Subcutaneous abdominal adipose tissue (tissue), 5 donors: Measurements from ENCODE around the gene ZMYND10.

Experiments used
- H3K27ac ChIP-seq: one replicate; pipeline ENCODE4 v1.7.0; 2013; ENCODE audit warnings: low read depth, mild to moderate bottlenecking, inconsistent platforms, low read length, moderate library complexity
- H3K27me3 ChIP-seq, 5 donors: one replicate each; pipeline ENCODE4 v1.7.0; 2013; ENCODE audit warnings: low read length in 5 of 5, inconsistent platforms in 1 of 5; ENCODE audit not compliant: control insufficient read depth in 5 of 5, insufficient read depth in 4 of 5
- H3K36me3 ChIP-seq, 5 donors: one replicate each; pipeline ENCODE4 v1.7.0; 2013; ENCODE audit warnings: low read length in 5 of 5; ENCODE audit not compliant: control insufficient read depth in 5 of 5, insufficient read depth in 5 of 5
- H3K4me1 ChIP-seq, 5 donors: one replicate each; pipeline ENCODE4 v1.7.0; 2013; ENCODE audit warnings: low read length in 5 of 5, mild to moderate bottlenecking in 3 of 5, moderate library complexity in 1 of 5; ENCODE audit not compliant: control insufficient read depth in 5 of 5, insufficient read depth in 5 of 5
- H3K4me3 ChIP-seq, 5 donors: one replicate each; pipeline ENCODE4 v1.7.0; 2013; ENCODE audit warnings: low read length in 5 of 5, low read depth in 1 of 5
- H3K9ac ChIP-seq, 5 donors: one replicate each; pipeline ENCODE4 v1.7.0; 2013; ENCODE audit warnings: low read length in 5 of 5, mild to moderate bottlenecking in 4 of 5, moderate library complexity in 3 of 5
- H3K9me3 ChIP-seq, 5 donors: one replicate each; pipeline ENCODE4 v1.7.0; 2013; ENCODE audit warnings: low read length in 5 of 5; ENCODE audit not compliant: control insufficient read depth in 5 of 5
- donor health status: healthy.
- donor health status: healthy.
- donor health status: healthy.
- donor health status: healthy.
- donor health status: healthy.

ZMYND10 gene

DNA sequence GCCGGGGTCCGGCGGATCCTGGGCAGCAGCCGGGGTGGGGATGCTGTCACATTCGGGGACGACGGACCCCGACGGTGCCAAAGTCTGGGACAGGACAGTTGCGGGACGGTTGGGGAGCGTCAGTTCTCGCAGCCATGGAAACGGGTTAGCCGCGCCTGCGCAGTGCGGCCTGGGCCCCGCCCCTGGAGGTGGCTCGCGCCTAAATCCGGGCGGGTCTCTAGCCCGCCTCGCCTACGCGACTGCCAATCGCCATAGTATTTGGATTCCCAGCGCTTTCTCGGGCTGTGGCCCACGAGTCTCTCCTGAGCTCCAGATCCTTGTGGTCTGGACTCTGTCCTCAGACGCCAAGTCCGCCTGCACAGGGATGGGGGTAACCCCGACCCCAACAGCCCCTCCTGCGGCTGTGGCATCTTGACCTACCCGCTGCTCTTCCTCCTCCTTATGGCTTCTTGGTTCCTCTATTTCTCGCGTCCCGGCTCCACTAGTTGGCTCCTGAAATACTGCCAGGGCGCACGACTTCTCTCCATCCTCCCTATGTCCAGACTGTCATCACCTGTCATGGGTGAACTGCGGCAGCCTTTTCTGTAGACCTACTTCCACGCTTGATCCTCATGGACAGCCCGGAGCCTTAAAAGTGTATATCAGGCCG lies at the start of gene ZMYND10:
ZMYND10 (minus strand) TSS at position 147 of the 649 bp plus-strand sequence. CDS start 153 bp downstream, outside the sequence.
- H3K27me3 ChIP-seq, result no peaks in the 10 kb centered on the region
- peaks cover 0 to 17% (median 14%) of the 10 kb centered on the region in 5 donors for H3K36me3 ChIP-seq
- peaks cover 6 to 42% (median 40%) of the 10 kb centered on the region in 5 donors for H3K4me1 ChIP-seq
- peak within 1 kb of the TSS in 2 of 5 donors; percentile 42 to 63 for H3K9ac ChIP-seq
- no peak within 1 kb of the TSS for H3K27ac ChIP-seq
- H3K9me3 ChIP-seq, result no peaks in the 10 kb centered on the region
- H3K4me3 ChIP-seq, result peak within 1 kb of the TSS; percentile 11 to 58 (median 48)

DNA sequence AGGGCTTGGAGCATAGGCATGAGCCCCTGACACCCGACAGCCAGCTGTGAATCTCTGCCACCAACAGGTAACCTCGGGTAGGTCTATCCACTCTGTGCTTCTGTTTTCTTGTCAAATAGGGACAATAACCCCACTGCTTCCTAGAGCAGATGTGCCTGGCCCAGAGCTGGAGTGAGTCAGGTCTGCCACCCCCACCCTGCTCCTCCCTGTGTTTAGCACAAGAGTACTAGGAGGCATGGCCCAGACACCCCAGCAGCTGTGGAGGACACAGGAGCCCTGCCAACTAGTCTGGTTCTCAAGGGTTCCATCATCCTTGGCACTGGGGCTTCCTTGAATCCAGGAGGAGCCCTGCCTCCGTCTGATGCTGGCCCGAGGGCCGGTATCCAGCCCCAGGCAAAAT lies 47.5 kb upstream of the ZMYND10 start:
- Histone ChIP-seq H3K27ac (no peak overlapping the region), H3K9ac (no peak overlapping the region), H3K27me3 (no peaks in the 10 kb centered on the region), H3K9me3 (no peaks in the 10 kb centered on the region), H3K4me1 (peaks cover 0 to 24% (median 12%) of the 10 kb centered on the region in 5 donors), H3K36me3 (no peaks in the 10 kb centered on the region), H3K4me3 (no peak overlapping the region)

DNA sequence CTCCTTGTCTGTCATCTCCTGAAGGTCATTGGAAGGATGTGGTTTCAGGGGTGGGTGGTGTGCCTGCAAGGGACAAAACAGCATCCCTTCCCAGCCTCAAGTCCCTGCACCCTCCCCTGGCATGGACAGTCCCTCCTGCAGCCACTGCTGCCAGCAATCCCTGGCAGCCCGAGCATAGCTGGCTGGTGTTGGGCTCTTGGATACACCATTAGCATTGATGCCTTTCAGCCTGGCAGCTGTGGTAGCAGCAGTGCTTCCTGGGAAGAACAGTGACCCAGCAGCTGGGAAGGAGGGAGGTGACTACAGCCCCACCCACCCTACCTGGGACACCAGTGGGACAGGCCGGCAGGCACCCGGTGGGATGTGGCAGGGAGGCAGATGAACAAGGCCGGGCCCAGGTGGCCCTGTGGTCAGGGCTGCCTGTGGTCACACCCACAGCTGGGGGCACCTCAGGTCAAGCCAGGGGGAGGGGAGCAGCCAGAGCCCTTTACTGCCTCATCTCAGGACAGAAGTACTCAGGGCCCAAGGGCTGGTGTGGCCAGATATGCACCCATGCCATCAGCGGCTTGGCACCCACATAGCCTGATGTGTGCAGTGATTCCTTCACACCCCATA lies 46.7 kb upstream of the ZMYND10 start:
- no peak overlapping the region for H3K27ac ChIP-seq
- peaks cover 0 to 24% (median 12%) of the 10 kb centered on the region in 5 donors for H3K4me1 ChIP-seq
- no peak overlapping the region for H3K4me3 ChIP-seq
- H3K36me3 ChIP-seq, result no peaks in the 10 kb centered on the region
- H3K27me3 ChIP-seq, result no peaks in the 10 kb centered on the region
- no peak overlapping the region for H3K9ac ChIP-seq
- no peaks in the 10 kb centered on the region for H3K9me3 ChIP-seq

DNA sequence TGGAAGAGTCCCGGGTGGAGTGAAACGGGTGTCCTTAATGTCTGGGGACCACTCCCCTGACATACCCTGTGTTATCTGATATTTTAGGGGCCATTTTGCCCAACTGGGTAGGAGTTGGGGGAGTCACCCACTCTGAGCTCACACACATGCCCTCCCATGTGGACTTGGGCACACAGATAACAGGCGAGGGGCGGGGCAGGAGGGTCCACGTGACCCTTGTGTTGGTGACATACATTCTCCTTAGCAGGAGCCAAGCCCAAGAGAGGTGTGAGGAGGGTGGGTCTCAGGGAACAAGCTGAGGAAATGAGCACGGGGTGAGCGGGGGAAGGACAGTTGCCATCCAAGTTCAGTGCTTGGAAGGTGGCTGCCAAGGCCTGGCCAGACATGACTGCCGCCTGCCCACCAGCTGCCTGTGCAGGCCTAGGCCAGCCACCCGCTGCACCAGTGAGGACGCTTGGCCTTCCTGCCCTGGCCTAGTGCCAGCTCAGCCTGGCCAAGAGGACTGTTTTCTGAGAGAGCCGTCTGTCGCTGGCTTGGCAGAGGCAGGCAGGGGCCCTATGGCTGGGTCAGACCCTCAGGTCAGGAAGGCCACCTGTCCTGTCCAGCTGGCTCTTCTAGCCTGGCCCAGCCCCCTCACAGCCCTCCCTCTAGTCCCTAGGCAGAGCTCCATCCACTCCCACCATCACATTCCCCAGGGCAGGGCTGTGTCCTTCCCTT lies 45.1 kb upstream of the ZMYND10 start:
- no peak overlapping the region for H3K27ac ChIP-seq
- H3K36me3 ChIP-seq, result no peaks in the 10 kb centered on the region
- peaks cover 0 to 22% (median 12%) of the 10 kb centered on the region in 5 donors for H3K4me1 ChIP-seq
- no peaks in the 10 kb centered on the region for H3K9me3 ChIP-seq
- no peaks in the 10 kb centered on the region for H3K27me3 ChIP-seq
- H3K4me3 ChIP-seq, result no peak overlapping the region
- no peak overlapping the region for H3K9ac ChIP-seq

DNA sequence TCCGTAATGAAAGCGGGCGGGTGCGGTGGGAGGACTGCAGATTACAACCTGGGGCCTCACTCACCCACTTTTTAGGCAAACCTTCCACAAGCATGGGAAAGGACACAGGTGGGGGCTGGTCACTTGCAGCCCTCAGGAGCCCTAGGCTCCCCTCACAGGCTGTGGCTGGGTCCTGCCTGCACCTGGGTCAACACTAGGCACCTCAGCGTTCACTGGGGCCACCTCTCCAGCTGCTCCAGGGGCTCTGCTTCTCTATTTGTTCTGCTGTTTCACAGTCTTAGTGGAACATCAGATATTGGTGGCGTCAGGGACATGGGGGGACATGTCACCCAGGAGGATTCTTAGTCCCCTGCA lies 43.9 kb upstream of the ZMYND10 start:
- no peaks in the 10 kb centered on the region for H3K27me3 ChIP-seq
- no peaks in the 10 kb centered on the region for H3K9me3 ChIP-seq
- no peak overlapping the region for H3K27ac ChIP-seq
- no peak overlapping the region for H3K4me3 ChIP-seq
- H3K9ac ChIP-seq, result no peak overlapping the region
- H3K36me3 ChIP-seq, result no peaks in the 10 kb centered on the region
- peaks cover 0 to 17% (median 12%) of the 10 kb centered on the region in 5 donors for H3K4me1 ChIP-seq

DNA sequence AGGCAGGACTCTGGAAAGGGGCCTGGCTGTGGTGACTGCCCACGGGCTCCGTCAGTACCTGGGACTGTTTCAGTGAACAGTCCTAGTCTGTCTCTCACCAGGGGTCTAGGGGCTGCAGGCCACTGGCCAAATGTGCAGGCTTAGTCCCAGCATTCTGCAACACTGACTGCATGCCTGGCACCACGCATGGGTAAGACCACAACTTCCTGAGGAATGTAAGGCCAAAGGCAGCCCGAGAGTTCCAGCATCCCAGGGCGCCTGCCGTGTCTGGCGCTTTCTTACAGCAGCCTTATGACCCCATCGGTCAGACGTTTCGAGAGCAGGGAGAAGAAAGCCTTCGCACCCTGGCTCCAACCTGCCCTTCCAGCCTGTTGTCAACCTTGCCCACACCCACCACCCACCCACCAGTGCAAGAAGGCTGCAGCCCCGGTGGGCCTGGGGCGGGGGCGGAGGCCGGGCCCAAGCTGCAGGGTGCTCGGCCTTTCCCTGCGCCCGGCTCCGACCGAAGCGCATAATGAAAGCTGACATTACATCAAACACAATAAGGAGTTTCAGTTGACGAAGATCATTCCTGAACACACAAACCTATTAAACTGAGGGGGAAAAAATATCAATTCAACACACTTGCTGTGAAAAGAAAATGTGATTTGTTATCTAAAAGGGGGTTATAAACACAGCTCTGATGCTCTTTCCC lies 43.3 kb upstream of the ZMYND10 start:
- Histone ChIP-seq H3K27ac (no peak overlapping the region), H3K9me3 (no peaks in the 10 kb centered on the region)

DNA sequence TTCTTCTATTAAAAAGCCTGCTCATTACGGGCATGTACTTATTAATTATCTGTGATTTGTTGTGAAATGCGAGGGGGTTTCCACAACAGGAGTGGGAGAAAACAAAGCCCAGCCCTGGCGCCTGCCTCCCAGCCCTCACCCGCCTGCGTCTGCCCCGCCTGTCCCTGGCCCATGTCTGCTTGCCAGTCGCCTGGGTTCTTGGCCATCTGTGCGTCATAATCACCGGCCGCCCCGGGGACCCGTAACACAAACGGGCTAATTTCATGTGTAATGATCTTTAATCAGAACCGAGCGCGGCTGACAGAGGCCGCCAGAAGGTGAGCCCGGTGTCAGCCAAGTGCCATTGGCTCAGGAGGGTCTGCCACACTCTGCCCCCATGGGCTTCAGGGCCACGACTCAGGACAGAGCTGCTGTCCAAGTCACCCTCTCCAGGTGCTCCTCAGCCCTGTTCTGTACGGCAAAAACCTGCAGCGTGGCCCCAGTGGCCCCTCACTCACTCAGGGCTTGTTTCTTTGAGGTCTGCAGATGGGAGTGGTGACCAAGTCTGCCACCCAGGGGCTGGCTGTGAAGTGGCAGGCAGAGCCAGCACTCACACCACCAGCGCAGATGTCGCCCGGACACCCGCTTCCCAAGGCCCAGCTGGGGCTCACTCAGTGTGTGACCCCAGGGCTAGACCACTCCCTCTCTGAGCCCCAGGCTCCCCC lies 42.6 kb upstream of the ZMYND10 start:
- Histone ChIP-seq H3K4me3 (no peak overlapping the region), H3K36me3 (no peaks in the 10 kb centered on the region), H3K9ac (no peak overlapping the region), H3K4me1 (peaks cover 0 to 17% (median 12%) of the 10 kb centered on the region in 5 donors), H3K27ac (no peak overlapping the region), H3K27me3 (no peaks in the 10 kb centered on the region), H3K9me3 (no peaks in the 10 kb centered on the region)

More for the DNA sequence above, 43.3 kb upstream of the ZMYND10 start:
- Histone ChIP-seq H3K9ac (no peak overlapping the region), H3K27me3 (no peaks in the 10 kb centered on the region), H3K36me3 (no peaks in the 10 kb centered on the region), H3K4me1 (peaks cover 0 to 17% (median 12%) of the 10 kb centered on the region in 5 donors), H3K4me3 (no peak overlapping the region)

DNA sequence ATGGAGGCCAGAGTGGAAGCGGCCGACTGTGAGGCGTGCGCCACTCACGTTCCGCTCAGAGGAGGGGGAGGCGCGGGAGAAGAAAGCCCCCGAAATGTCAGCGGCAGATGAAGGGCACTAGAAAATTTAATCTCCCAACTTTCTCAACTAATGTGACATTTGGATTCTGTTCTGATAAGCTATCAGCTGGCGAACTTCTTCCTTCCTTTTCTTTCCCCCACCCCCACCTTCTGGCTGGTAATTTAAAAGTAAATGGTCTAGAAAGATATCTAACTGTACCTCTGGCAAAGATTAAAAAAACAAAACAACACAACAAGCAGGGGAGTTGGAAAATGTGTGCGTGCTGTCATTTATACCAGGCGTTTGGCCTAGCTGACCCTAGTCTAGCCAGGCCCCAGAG lies 40.2 kb upstream of the ZMYND10 start:
- Histone ChIP-seq H3K4me1 (peaks cover 0 to 5% (median 2%) of the 10 kb centered on the region in 5 donors), H3K9ac (no peak overlapping the region), H3K27me3 (no peaks in the 10 kb centered on the region), H3K4me3 (no peak overlapping the region), H3K9me3 (no peaks in the 10 kb centered on the region), H3K36me3 (no peaks in the 10 kb centered on the region), H3K27ac (no peak overlapping the region)

DNA sequence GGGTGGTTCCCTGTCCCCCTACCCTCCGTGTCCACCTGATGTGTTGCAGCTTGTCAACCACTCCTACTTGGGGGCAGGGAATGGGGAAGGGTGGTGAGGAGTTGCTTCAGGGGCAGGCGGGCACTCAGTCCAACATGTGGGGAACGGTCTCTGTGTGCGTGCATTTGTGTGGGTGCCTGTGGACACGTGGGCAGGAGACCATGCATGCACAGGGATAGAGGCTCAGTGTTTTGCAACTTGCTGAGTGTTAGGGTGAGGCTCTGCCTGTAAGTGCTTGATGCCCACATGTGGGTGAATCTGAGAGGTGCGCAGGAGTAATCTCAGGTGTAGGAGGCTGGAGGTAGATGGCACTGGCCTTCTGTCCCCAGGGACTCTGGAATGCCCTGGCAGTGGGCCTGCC lies 38.2 kb upstream of the ZMYND10 start:
- Histone ChIP-seq H3K27me3 (peaks cover 0 to 3% (median 0%) of the 10 kb centered on the region in 5 donors), H3K9ac (no peak overlapping the region), H3K4me1 (no peaks in the 10 kb centered on the region), H3K9me3 (no peaks in the 10 kb centered on the region), H3K27ac (no peak overlapping the region), H3K36me3 (no peaks in the 10 kb centered on the region), H3K4me3 (no peak overlapping the region)
